Activated T-helper 2 cell treated with anti-CD3 and anti-CD28 coated beads, Interferon-gamma antibody, Interleukin-2, Interleukin-4, amounts not matched to agents 10 μg/mL and 5 μg/mL and 100 μg/mL, durations not matched to agents 14 hours and 24 hours and 36 hours (primary cell): ENCODE data around the gene XRCC3. TPM values are rescaled to one million over a fixed set of nuclear protein-coding genes. Genes with fewer than 3 reads are reported as not detected.
"Not testable (repeated sequence)": the region's sequence is repeated elsewhere in the genome, so short reads cannot be mapped to it uniquely, and the experiment has no call there.

ENCODE experiments used
- DNase-seq: peaks from one replicate; pipeline ENCODE4 v3.0.0; 2021; ENCODE audit warnings: low spot score
- H3K27ac Mint-ChIP-seq: one replicate; pipeline ENCODE4 v1.8.0; 2021; ENCODE audit warnings: mixed read lengths
- H3K27me3 Mint-ChIP-seq: one replicate; pipeline ENCODE4 v1.8.0; 2021; ENCODE audit warnings: low read depth, mixed read lengths
- H3K36me3 Mint-ChIP-seq: one replicate; pipeline ENCODE4 v1.8.0; 2021; ENCODE audit warnings: low read depth, mixed read lengths
- H3K4me1 Mint-ChIP-seq: one replicate; pipeline ENCODE4 v1.8.0; 2021; ENCODE audit warnings: low read depth, mixed read lengths
- H3K4me3 Mint-ChIP-seq: one replicate; pipeline ENCODE4 v1.8.0; 2021; ENCODE audit warnings: low read depth, mild to moderate bottlenecking, moderate library complexity, mixed read lengths
- H3K9me3 Mint-ChIP-seq: one replicate; pipeline ENCODE4 v1.8.0; 2021; ENCODE audit warnings: mixed read lengths
- intact Hi-C: fragments of 100-400 bp; cut with micrococcal nuclease; formaldehyde crosslinking; loops from one replicate; pipeline ENCODE4 v1.15.1; 2023
- total RNA-seq: library from RNA; stranded (reverse); gene quantifications from 2 replicates; pipeline ENCODE4 v1.2.3, GENCODE V29; 2022

The XRCC3 gene
- total RNA-seq, 1 donor from 2014 or later, result 52.9 TPM

- intact Hi-C loops, result no loop called here
- no peaks in the 10 kb centered on the region for H3K4me1 Mint-ChIP-seq
- no peak for DNase-seq
- no peak overlapping the region for H3K4me3 Mint-ChIP-seq
- H3K27ac Mint-ChIP-seq, result no peak overlapping the region
- H3K9me3 Mint-ChIP-seq, result no peaks in the 10 kb centered on the region
- peaks cover 32% of the 10 kb centered on the region for H3K36me3 Mint-ChIP-seq
- no peaks in the 10 kb centered on the region for H3K27me3 Mint-ChIP-seq
Observed at GRCh38 chr14:103696466-103697071, 18.7 kb downstream of the XRCC3 start.

GRCh38 chr14:103696070-103696402, 19.2 kb downstream of the XRCC3 start:
- no peaks in the 10 kb centered on the region for H3K9me3 Mint-ChIP-seq
- no peaks in the 10 kb centered on the region for H3K27me3 Mint-ChIP-seq
- peaks cover 32% of the 10 kb centered on the region for H3K36me3 Mint-ChIP-seq
- DNase-seq, result no peak
- H3K4me1 Mint-ChIP-seq, result no peaks in the 10 kb centered on the region
- H3K4me3 Mint-ChIP-seq, result no peak overlapping the region
- H3K27ac Mint-ChIP-seq, result no peak overlapping the region
- intact Hi-C loops, result no loop called here

GRCh38 chr14:103695296-103696069, 19.8 kb downstream of the XRCC3 start:
- Mint-ChIP-seq H3K27me3 (no peaks in the 10 kb centered on the region), H3K4me1 (no peaks in the 10 kb centered on the region), H3K27ac (no peak overlapping the region), H3K4me3 (no peak overlapping the region), H3K36me3 (peaks cover 34% of the 10 kb centered on the region), H3K9me3 (no peaks in the 10 kb centered on the region)
- DNase-seq, result no peak
- intact Hi-C loops, result no loop called here

GRCh38 chr14:103694572-103695026, 20.7 kb downstream of the XRCC3 start:
- no peak for DNase-seq
- Mint-ChIP-seq H3K27ac (no peak overlapping the region), H3K27me3 (no peaks in the 10 kb centered on the region), H3K9me3 (no peaks in the 10 kb centered on the region), H3K4me3 (no peak overlapping the region), H3K36me3 (peaks cover 36% of the 10 kb centered on the region), H3K4me1 (no peaks in the 10 kb centered on the region)
- intact Hi-C loops, result no loop called here

GRCh38 chr14:103693515-103693914, 21.7 kb downstream of the XRCC3 start:
- Mint-ChIP-seq H3K4me1 (no peaks in the 10 kb centered on the region), H3K9me3 (no peaks in the 10 kb centered on the region), H3K36me3 (peaks cover 39% of the 10 kb centered on the region), H3K4me3 (no peak overlapping the region), H3K27ac (no peak overlapping the region), H3K27me3 (no peaks in the 10 kb centered on the region)
- intact Hi-C loops, result no loop called here
- no peak for DNase-seq

GRCh38 chr14:103692871-103693270, 22.4 kb downstream of the XRCC3 start:
- H3K27ac Mint-ChIP-seq, result no peak overlapping the region
- H3K27me3 Mint-ChIP-seq, result no peaks in the 10 kb centered on the region
- intact Hi-C loops, result no loop called here
- peaks cover 45% of the 10 kb centered on the region for H3K36me3 Mint-ChIP-seq
- DNase-seq, result no peak
- no peaks in the 10 kb centered on the region for H3K9me3 Mint-ChIP-seq
- no peaks in the 10 kb centered on the region for H3K4me1 Mint-ChIP-seq
- no peak overlapping the region for H3K4me3 Mint-ChIP-seq

- Mint-ChIP-seq H3K4me3 (no peak overlapping the region), H3K36me3 (peaks cover 46% of the 10 kb centered on the region), H3K27ac (no peak overlapping the region), H3K9me3 (no peaks in the 10 kb centered on the region), H3K27me3 (no peaks in the 10 kb centered on the region), H3K4me1 (no peaks in the 10 kb centered on the region)
- intact Hi-C loops, result no loop called here
- no peak for DNase-seq
Observed at GRCh38 chr14:103692159-103692558, 23.1 kb downstream of the XRCC3 start.

GRCh38 chr14:103691655-103692054, 23.6 kb downstream of the XRCC3 start:
- H3K27ac Mint-ChIP-seq, DNase-seq, intact Hi-C loops, H3K27me3 Mint-ChIP-seq, H3K4me3 Mint-ChIP-seq, H3K9me3 Mint-ChIP-seq, H3K4me1 Mint-ChIP-seq: not testable (repeated sequence)
- H3K36me3 Mint-ChIP-seq, result peaks cover 44% of the 10 kb centered on the region

GRCh38 chr14:103690332-103690731, 24.9 kb downstream of the XRCC3 start:
- no peak for DNase-seq
- Mint-ChIP-seq H3K4me3 (no peak overlapping the region), H3K27me3 (no peaks in the 10 kb centered on the region), H3K9me3 (no peaks in the 10 kb centered on the region), H3K27ac (no peak overlapping the region), H3K4me1 (peaks cover 1% of the 10 kb centered on the region), H3K36me3 (peaks cover 46% of the 10 kb centered on the region)
- intact Hi-C loops, result no loop called here

- H3K27me3 Mint-ChIP-seq, result no peaks in the 10 kb centered on the region
- peaks cover 1% of the 10 kb centered on the region for H3K4me1 Mint-ChIP-seq
- no peak overlapping the region for H3K4me3 Mint-ChIP-seq
- DNase-seq, result no peak
- peaks cover 43% of the 10 kb centered on the region for H3K36me3 Mint-ChIP-seq
- intact Hi-C loops, result loop anchor here (10.0 kb wide), 1 partner anchor 124 kb away; the partner anchor contains the start of genes BAG5 and COA8
- no peaks in the 10 kb centered on the region for H3K9me3 Mint-ChIP-seq
- H3K27ac Mint-ChIP-seq, result no peak overlapping the region
Observed at GRCh38 chr14:103688906-103689902, 26.0 kb downstream of the XRCC3 start.

- peaks cover 1% of the 10 kb centered on the region for H3K4me1 Mint-ChIP-seq
- H3K27me3 Mint-ChIP-seq, result no peaks in the 10 kb centered on the region
- intact Hi-C loops, result loop anchor here (10.0 kb wide), 1 partner anchor 124 kb away; the partner anchor contains the start of genes BAG5 and COA8
- DNase-seq, result no peak
- no peaks in the 10 kb centered on the region for H3K9me3 Mint-ChIP-seq
- H3K4me3 Mint-ChIP-seq, result no peak overlapping the region
- H3K27ac Mint-ChIP-seq, result no peak overlapping the region
- H3K36me3 Mint-ChIP-seq, result peaks cover 41% of the 10 kb centered on the region
Observed at GRCh38 chr14:103688441-103688840, 26.8 kb downstream of the XRCC3 start.

GRCh38 chr14:103687712-103688111, 27.5 kb downstream of the XRCC3 start:
- peaks cover 48% of the 10 kb centered on the region for H3K36me3 Mint-ChIP-seq
- H3K27ac Mint-ChIP-seq, result no peak overlapping the region
- no peaks in the 10 kb centered on the region for H3K9me3 Mint-ChIP-seq
- H3K27me3 Mint-ChIP-seq, result no peaks in the 10 kb centered on the region
- H3K4me1 Mint-ChIP-seq, result peaks cover 1% of the 10 kb centered on the region
- H3K4me3 Mint-ChIP-seq, result no peak overlapping the region
- no peak for DNase-seq
- intact Hi-C loops, result loop anchor here (10.0 kb wide), 1 partner anchor 123 kb away; the partner anchor contains the start of genes BAG5 and COA8
